ENCODE data around the gene PCYOX1L. TPM values are rescaled to one million over a fixed set of nuclear protein-coding genes. Genes with fewer than 3 reads are reported as not detected.

Gene PCYOX1L
- total and polyA plus RNA-seq, 10 donors, result 5.4 to 13.0 (median 7.9) TPM

DNA sequence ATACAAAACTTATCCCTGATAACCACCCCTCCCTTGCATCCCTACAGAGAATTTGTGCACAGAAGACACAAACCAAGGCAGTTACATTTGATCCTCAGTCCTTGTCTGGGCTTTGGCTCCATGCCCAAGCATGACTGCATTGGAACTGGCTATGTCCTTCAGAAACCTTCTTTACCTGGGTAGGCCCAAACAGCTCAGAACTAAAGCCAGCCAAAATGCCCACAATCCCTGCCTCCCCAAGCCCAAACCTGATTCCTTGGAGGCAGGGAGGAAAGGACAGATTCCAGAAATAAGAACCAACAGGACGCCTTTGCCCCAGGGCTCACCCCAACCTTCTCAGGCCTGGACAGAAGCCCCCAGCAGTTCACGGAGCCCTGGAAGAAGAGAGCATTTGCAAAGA, 13.0 kb downstream of the PCYOX1L start:
- DNase-seq, result no peak
- peaks cover 0 to 3% (median 0%) of the 10 kb centered on the region in 6 donors for H3K36me3 ChIP-seq
- no peak for TF ChIP-seq CTCF (IDR thresholded peaks at IDR 0.05 in 8 of 11, conservative IDR thresholded peaks at IDR 0.05 in 3 of 11)
- TF ChIP-seq POLR2A (IDR thresholded peaks at IDR 0.05), result no peak
- no peak for TF ChIP-seq POLR2AphosphoS5 (IDR thresholded peaks at IDR 0.05)
- no peak overlapping the region for H3K4me3 ChIP-seq
- 82 to 90% (median 87%) methylated on average over 2 of the region's 2 CpGs for WGBS, 5 donors
- H3K27ac ChIP-seq, result no peak overlapping the region
- no peaks in the 10 kb centered on the region for H3K9me3 ChIP-seq
- no peaks in the 10 kb centered on the region for H3K27me3 ChIP-seq (replicated peaks in 1 of 7)
- intact Hi-C loops (cut with DNase I; ENCODE audit: low total_unique reads), result loop anchor here (5.0 kb wide), 2 partner anchors 54 to 191 kb away; no protein-coding TSS in a partner anchor
- H3K4me1 ChIP-seq, result peaks cover 0 to 20% (median 4%) of the 10 kb centered on the region in 6 donors

GRCh38 chr5:149371296-149371962, 13.6 kb downstream of the PCYOX1L start:
- H3K27ac ChIP-seq, result no peak overlapping the region
- peaks cover 0 to 20% (median 4%) of the 10 kb centered on the region in 6 donors for H3K4me1 ChIP-seq
- 43 to 82% (median 45%) methylated on average over 6 to 12 of the region's 12 CpGs for WGBS, 5 donors
- TF ChIP-seq POLR2AphosphoS5 (IDR thresholded peaks at IDR 0.05), result peak in 1 of 3 donors; percentile 21
- TF ChIP-seq POLR2A (IDR thresholded peaks at IDR 0.05), result no peak
- TF ChIP-seq CTCF (IDR thresholded peaks at IDR 0.05 in 8 of 11, conservative IDR thresholded peaks at IDR 0.05 in 3 of 11), result peak; percentile 23 to 87 (median 75)
- DNase-seq, result peak; percentile 88
- intact Hi-C loops (cut with DNase I; ENCODE audit: low total_unique reads), result loop anchor here (5.0 kb wide), 2 partner anchors 54 to 191 kb away; no protein-coding TSS in a partner anchor
- no peak overlapping the region for H3K4me3 ChIP-seq
- H3K27me3 ChIP-seq (replicated peaks in 1 of 7), result no peaks in the 10 kb centered on the region
- H3K9me3 ChIP-seq, result no peaks in the 10 kb centered on the region
- no peaks in the 10 kb centered on the region for H3K36me3 ChIP-seq

DNA sequence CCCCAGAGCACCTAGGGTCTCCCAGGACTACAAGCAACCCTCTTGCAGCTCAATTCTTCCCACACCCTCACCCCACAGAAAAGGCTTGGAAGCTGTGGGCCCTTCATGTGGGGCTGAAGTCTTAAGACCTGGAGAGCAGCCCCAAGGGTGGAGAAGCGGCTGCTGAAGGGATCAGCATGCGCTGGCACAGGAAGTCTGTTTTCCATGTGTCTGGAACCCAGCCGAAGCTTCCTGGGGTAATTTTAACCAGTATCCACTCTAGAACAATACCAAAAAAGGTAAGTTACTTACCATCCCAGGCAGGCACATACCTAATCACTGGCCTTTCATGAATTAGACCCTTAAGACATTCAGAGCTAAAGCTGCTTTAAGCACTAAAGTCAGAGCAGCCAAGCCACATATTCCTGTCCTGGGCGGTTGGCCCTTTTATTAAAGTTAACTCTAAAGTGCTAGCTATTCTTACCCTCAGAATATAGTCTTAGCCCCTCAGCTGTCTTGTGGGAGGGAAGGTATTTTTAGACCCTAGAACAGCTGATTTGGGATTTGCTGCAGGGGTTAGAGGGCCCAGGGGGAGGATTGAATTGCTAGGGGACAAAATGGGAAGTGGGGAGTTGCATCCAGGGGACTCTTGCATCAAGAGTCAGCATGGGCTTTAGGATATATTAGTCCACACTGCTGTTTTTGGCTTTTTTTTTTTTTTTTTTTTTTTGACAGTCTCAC, 14.4 kb downstream of the PCYOX1L start:
- TF ChIP-seq POLR2A (IDR thresholded peaks at IDR 0.05) (no peak), CTCF (IDR thresholded peaks at IDR 0.05 in 8 of 11, conservative IDR thresholded peaks at IDR 0.05 in 3 of 11) (no peak), POLR2AphosphoS5 (IDR thresholded peaks at IDR 0.05) (no peak)
- WGBS, 5 donors, result 80 to 91% (median 89%) methylated on average over 4 of the region's 4 CpGs
- intact Hi-C loops (cut with DNase I; ENCODE audit: low total_unique reads), result loop anchor here (5.0 kb wide), 2 partner anchors 55 to 190 kb away; no protein-coding TSS in a partner anchor
- Histone ChIP-seq H3K27me3 (replicated peaks in 1 of 7) (no peaks in the 10 kb centered on the region), H3K4me3 (no peak overlapping the region), H3K9me3 (no peaks in the 10 kb centered on the region), H3K27ac (no peak overlapping the region), H3K4me1 (peaks cover 0 to 17% (median 3%) of the 10 kb centered on the region in 6 donors), H3K36me3 (no peaks in the 10 kb centered on the region)
- DNase-seq, result no peak

GRCh38 chr5:149372932-149373331, 15.1 kb downstream of the PCYOX1L start:
- intact Hi-C loops (cut with DNase I; ENCODE audit: low total_unique reads), result loop anchor here (5.0 kb wide), 2 partner anchors 56 to 189 kb away; no protein-coding TSS in a partner anchor
- H3K27ac ChIP-seq, result no peak overlapping the region
- TF ChIP-seq POLR2AphosphoS5 (IDR thresholded peaks at IDR 0.05) (no peak), POLR2A (IDR thresholded peaks at IDR 0.05) (no peak), CTCF (IDR thresholded peaks at IDR 0.05 in 8 of 11, conservative IDR thresholded peaks at IDR 0.05 in 3 of 11) (no peak)
- 94 to 98% (median 96%) methylated on average over 3 of the region's 3 CpGs for WGBS, 5 donors
- H3K4me3 ChIP-seq, result no peak overlapping the region
- no peaks in the 10 kb centered on the region for H3K27me3 ChIP-seq (replicated peaks in 1 of 7)
- peaks cover 0 to 10% (median 0%) of the 10 kb centered on the region in 6 donors for H3K4me1 ChIP-seq
- no peaks in the 10 kb centered on the region for H3K36me3 ChIP-seq
- no peaks in the 10 kb centered on the region for H3K9me3 ChIP-seq
- no peak for DNase-seq

All from spleen (tissue), 11 donors.